GM18498 (cell line): ENCODE measurements around the gene PELI3.
A peak's percentile ranks its signal among the peaks of the same experiment; 100 is the strongest.

ENCODE experiments used
- ATAC-seq: cut with Tn5 transposase; IDR thresholded peaks from one replicate; pipeline ENCODE4 v1.9.1; 2021; ENCODE audit warnings: mild to moderate bottlenecking, moderate library complexity; ENCODE audit not compliant: unreplicated experiment

Gene PELI3

GRCh38 chr11:66473608-66474515, 7.2 kb downstream of the PELI3 start:
- no peak for ATAC-seq

DNA sequence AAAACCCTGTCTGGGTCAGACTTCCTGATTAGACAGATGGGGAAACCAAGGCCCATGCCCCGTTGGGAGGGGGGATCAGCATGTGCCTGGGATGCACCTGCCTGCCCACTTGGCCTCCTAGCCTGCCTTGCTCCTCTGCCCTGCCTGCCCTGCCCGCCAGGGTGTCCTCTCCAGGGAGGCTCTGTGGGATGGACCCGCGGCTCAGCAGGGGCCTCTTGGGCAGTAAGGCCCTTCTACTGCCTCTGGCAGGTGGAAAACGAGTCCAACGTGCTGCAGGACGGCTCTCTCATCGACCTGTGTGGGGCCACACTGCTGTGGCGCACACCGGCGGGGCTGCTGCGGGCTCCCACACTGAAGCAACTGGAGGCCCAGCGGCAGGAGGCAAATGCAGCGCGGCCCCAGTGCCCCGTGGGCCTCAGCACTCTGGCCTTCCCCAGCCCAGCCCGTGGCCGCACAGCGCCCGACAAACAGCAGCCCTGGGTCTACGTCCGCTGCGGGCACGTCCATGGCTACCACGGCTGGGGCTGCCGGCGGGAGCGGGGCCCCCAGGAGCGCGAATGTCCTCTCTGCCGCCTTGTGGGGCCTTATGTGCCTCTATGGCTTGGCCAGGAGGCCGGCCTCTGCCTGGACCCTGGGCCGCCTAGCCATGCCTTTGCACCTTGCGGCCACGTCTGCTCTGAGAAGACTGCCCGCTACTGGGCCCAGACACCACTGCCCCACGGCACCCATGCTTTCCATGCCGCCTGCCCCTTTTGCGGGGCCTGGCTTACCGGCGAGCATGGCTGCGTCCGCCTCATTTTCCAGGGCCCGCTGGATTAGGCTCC, 8.9 kb downstream of the PELI3 start:
- no peak for ATAC-seq

GRCh38 chr11:66476173-66476840, 9.6 kb downstream of the PELI3 start:
- ATAC-seq, result no peak

- ATAC-seq, result no peak
These were observed 10.1 kb downstream of the PELI3 start for GRCh38 chr11:66476841-66477251.

GRCh38 chr11:66477263-66478201, 10.8 kb downstream of the PELI3 start:
- no peak for ATAC-seq

DNA sequence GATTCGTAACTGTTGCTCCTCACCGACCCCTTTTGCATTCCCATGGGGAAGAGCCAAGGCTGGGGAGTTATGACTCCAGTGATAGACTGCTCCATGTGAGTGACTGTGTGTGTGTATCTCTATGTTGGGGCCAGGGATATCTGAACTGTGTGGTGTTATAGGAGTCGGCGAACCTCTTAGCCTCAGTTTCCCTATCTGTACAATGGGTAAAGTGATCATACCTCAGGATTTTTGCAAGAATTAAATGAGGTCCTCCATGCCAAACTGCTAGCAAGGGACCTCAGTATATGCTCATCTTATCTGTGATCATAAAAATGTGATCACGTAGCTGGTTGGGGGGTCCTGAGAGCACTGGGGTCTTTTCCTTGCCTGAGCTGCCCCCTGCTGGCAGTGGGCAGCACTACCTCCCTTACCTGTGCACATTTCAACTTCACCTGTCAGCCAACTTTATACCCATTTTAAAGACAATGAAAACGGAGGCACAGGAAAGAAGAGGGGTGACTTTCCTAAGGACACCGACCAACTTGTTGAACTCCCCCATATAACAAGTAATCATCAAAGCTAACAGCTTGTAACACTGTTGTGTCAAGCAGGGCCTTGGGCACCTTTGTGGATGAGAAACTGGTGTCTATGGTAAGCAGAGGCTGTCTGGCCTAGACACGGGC, 12.2 kb downstream of the PELI3 start:
- ATAC-seq, result no peak

DNA sequence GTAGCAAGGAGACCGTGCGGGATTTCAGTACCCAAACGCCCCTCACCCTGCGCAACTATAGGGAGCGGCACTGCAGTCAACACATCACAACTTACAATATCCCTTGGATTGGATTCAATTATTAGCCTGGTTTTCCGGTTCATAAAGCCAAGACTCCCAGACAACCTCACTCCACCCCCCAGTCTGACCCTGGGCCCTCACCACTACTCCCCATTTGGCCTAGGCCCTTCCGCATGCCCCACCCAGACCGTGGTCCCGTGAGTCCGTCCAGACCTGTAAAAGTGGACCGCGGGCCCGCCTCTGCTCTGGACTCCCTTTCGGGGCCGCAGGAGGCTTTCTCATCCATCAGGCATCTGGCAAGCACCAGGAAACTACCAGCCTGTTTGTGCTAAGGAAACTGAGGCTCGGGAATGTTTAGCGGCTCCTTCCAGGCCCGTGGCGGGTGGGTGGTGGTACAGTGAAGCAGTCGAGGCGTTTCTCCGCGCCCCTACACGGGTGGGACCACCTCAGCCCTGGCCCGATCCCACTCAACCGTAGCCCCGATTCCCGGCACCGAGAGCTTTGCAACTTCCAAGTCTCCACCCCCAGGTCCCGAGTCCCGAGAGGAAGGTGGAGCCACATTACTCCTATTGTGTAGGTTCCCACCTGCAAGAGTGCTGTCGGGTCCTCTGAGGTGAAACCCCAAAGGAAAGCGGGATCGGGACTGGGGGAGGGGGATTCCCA, 12.8 kb downstream of the PELI3 start:
- no peak for ATAC-seq

GRCh38 chr11:66480117-66480938, 13.6 kb downstream of the PELI3 start, which contains the start of gene DPP3:
Gene DPP3, plus strand, starts transcription at chr11:66480434. Its CDS starts 1,767 bp downstream, at chr11:66482201.
- ATAC-seq, result peak; percentile 86

DNA sequence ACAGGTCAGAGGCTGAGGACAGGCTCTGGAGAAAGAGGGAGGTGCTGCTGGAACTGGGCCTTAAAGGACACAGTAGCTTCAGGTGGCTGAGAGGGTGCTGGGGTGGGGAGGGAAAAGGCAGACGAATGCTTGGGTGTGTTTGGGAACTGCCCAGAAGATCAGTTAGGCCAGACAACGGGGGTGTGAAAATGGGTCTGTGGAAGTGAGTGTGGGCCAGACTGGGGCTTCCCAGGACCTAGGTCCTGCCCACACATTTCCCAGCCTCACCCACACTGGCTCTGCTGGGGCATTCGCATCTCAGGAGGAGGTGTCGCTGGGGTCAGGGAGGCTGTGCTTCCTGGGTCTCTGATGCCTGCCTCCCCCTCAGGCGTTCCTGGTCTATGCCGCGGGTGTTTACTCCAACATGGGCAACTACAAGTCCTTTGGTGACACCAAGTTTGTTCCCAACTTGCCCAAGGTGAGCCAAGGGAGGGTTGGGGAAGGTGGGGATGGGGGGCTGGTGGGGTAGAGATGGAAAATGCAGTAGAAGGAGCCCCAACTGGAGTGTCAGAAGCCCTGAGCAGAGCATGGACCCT, 18.2 kb downstream of the PELI3 start:
- ATAC-seq, result no peak

GRCh38 chr11:66488957-66489356, 22.3 kb downstream of the PELI3 start:
- ATAC-seq, result no peak

GRCh38 chr11:66489636-66490035, 22.9 kb downstream of the PELI3 start:
- no peak for ATAC-seq

DNA sequence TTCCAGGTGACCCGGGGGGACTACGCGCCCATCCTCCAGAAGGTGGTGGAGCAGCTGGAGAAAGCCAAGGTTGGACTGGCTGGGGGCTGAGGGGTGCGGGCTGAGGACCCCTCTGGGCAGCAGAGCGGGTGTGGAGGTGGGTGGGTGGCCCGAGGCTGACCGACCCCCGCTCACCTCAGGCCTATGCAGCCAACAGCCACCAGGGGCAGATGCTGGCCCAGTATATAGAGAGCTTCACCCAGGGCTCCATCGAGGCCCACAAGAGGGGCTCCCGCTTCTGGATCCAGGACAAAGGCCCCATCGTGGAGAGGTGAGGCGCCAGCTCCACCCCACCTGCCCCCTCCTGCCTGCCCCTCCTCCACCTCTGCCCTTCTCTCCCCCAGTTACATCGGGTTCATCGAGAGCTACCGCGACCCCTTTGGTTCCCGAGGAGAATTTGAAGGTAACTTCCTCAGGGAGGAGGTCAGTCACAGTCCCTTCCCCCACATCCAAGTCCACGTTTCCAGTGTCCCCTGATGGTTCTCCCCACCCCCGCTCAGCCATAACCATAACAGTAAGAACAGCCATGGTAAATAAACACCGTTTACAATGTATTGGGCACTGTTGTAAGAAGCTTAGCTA, 24.7 kb downstream of the PELI3 start:
- ATAC-seq, result no peak

DNA sequence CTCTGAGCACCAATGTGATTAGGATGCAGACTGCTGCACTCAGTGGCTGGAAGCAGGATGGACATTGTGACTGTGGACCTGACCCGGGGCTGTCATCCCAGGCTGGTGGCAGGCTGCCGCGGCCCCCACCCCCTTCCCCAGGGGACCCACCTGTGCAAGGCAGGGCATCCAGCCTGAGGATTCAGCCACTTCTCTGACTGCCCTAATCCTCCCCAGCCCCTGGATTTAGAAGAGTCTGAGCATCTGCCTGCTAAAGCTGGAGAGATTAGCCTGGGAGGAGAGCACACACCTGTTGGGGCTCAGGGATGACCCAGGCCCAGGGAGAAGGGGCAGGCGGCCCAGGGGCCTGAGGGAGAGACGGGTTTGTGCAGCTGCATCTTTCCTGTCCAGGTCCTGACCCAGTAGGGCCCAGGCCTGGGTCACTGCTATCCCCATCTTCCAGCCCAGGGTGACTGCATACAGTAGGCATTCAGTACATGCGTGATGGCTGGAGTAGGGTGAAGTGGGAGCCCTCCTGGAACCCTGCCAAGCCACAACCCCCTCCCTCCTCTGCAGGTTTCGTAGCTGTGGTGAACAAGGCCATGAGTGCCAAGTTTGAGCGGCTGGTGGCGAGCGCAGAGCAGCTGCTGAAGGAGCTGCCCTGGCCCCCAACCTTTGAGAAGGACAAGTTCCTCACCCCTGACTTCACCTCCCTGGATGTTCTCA, 25.6 kb downstream of the PELI3 start:
- ATAC-seq, result no peak

DNA sequence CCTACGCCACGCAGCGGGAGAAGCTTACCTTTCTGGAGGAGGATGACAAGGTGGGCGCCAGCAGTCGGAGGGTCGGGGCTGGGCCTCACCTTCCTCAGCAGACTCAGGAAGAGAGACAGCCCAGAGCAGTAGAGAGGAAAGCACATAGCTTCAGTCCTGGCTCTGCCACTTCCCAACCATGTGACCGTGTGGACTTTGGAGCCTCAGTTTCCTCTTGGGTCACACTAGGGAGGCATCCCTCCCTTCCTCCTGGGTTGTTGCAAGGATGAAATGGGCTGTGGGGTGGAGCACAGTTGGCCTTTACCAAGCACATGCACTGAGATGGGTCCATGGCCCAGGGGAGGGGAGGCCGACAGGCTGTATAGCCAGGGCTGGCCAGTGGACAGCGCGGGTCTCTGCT, 26.4 kb downstream of the PELI3 start:
- no peak for ATAC-seq

DNA sequence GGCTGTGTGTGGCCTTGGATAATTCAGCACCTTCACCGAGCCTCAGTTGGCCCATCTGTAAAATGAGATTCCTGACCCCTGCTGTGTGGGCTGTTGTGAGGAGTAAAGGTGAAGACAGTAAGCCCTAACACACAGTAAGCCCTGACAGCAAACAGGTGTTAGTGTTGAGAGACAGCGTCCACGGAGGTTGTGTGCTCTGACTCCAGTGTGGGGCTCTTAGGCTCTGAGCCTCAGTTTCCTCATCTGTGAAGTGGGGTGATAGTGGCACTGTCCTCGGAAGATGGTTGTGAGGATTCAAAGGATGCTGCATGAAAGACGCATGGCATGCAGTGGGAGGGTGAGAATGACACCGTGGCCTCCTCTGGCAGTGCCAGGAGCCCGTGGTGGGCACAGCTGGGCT, 27.8 kb downstream of the PELI3 start:
- ATAC-seq, result no peak

- ATAC-seq, result no peak
These were observed 28.2 kb downstream of the PELI3 start for GRCh38 chr11:66494935-66495334.

- ATAC-seq, result no peak
These were observed 28.7 kb downstream of the PELI3 start for GRCh38 chr11:66495401-66495854.
